Erythroblast (primary cell): ENCODE measurements around the gene NQO2.
"Not testable (repeated sequence)": the region's sequence is repeated elsewhere in the genome, so short reads cannot be mapped to it uniquely, and the experiment has no call there.

Experiments
- DNase-seq, 2 experiments: peaks; one replicate each; lab custom pipeline; 2025; lab: John Stamatoyannopoulos, UW
- GATA1 ChIP-seq: IDR thresholded peaks from 2 replicates; pipeline ENCODE4 v1.6.1; 2011; ENCODE audit warnings: low read depth, mild to moderate bottlenecking, control low read depth, low read length, moderate library complexity
- POLR2A ChIP-seq: IDR thresholded peaks from 2 replicates; pipeline ENCODE4 v1.6.1; 2011; ENCODE audit warnings: mild to moderate bottlenecking, low read length

Gene NQO2

GRCh38 chr6:3036861-3037637, 37.4 kb downstream of the NQO2 start:
- DNase-seq: no peak
- TF ChIP-seq GATA1: no peak

GRCh38 chr6:3037638-3038365, 38.1 kb downstream of the NQO2 start:
- no peak for DNase-seq
- TF ChIP-seq POLR2A (no peak), GATA1 (no peak)

GRCh38 chr6:3039384-3039783, 39.7 kb downstream of the NQO2 start:
- DNase-seq: no peak
- TF ChIP-seq POLR2A (no peak), GATA1 (no peak)

- no peak for DNase-seq
- TF ChIP-seq GATA1: no peak
- TF ChIP-seq POLR2A: no peak
These were observed 41.5 kb downstream of the NQO2 start for GRCh38 chr6:3041147-3041546.

GRCh38 chr6:3041606-3042005, 41.9 kb downstream of the NQO2 start:
- TF ChIP-seq POLR2A (no peak), GATA1 (no peak)
- no peak for DNase-seq

GRCh38 chr6:3045369-3045768, 45.7 kb downstream of the NQO2 start:
- no peak for TF ChIP-seq GATA1
- TF ChIP-seq POLR2A: no peak
- no peak for DNase-seq

GRCh38 chr6:3045777-3046176, 46.1 kb downstream of the NQO2 start:
- TF ChIP-seq POLR2A: no peak
- no peak for TF ChIP-seq GATA1
- no peak for DNase-seq

- DNase-seq: peak in 1 of 2 experiments; percentile 37
- TF ChIP-seq POLR2A (no peak), GATA1 (no peak)
These were observed 46.6 kb downstream of the NQO2 start for GRCh38 chr6:3046295-3046694.

GRCh38 chr6:3048009-3048408, 48.3 kb downstream of the NQO2 start:
- not testable (repeated sequence) for DNase-seq

GRCh38 chr6:3052481-3053230, 53.0 kb downstream of the NQO2 start:
- DNase-seq: peak in 1 of 2 experiments; percentile 17
- TF ChIP-seq GATA1 (no peak), POLR2A (no peak)

- DNase-seq: no peak
- TF ChIP-seq POLR2A (no peak), GATA1 (no peak)
These were observed 53.5 kb downstream of the NQO2 start for GRCh38 chr6:3053231-3053508.

GRCh38 chr6:3054229-3055157, 54.8 kb downstream of the NQO2 start:
- peak; percentile 65 to 78 for DNase-seq

- not testable (repeated sequence) for DNase-seq
These were observed 55.4 kb downstream of the NQO2 start for GRCh38 chr6:3055158-3055499.

GRCh38 chr6:3057063-3057770, 57.5 kb downstream of the NQO2 start:
- no peak for TF ChIP-seq POLR2A
- TF ChIP-seq GATA1: no peak

More at GRCh38 chr6:3057063-3057770, 57.5 kb downstream of the NQO2 start:
- DNase-seq: no peak
